Measurements from ENCODE around the gene LIPF.
"Not testable (repeated sequence)": the region's sequence is repeated elsewhere in the genome, so short reads cannot be mapped to it uniquely, and the experiment has no call there.

LIPF gene, protein sequence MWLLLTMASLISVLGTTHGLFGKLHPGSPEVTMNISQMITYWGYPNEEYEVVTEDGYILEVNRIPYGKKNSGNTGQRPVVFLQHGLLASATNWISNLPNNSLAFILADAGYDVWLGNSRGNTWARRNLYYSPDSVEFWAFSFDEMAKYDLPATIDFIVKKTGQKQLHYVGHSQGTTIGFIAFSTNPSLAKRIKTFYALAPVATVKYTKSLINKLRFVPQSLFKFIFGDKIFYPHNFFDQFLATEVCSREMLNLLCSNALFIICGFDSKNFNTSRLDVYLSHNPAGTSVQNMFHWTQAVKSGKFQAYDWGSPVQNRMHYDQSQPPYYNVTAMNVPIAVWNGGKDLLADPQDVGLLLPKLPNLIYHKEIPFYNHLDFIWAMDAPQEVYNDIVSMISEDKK

GRCh38 chr10:88664142-88664541 lies at the start of gene LIPF:
Gene LIPF (plus strand): TSS chr10:88664442. CDS start chr10:88667298, 2,856 bp downstream.
- no peak for DNase-seq (ENCODE audit: low spot score)

GRCh38 chr10:88616250-88616977 lies 47.8 kb upstream of the LIPF start:
- no peak for DNase-seq (ENCODE audit: low spot score)

- no peak for DNase-seq (ENCODE audit: low spot score)
Measured at GRCh38 chr10:88617772-88618300, 46.4 kb upstream of the LIPF start.

- no peak for DNase-seq (ENCODE audit: low spot score)
Measured at GRCh38 chr10:88618496-88618895, 45.7 kb upstream of the LIPF start.

GRCh38 chr10:88620441-88620840 lies 43.8 kb upstream of the LIPF start:
- no peak for DNase-seq (ENCODE audit: low spot score)

DNA sequence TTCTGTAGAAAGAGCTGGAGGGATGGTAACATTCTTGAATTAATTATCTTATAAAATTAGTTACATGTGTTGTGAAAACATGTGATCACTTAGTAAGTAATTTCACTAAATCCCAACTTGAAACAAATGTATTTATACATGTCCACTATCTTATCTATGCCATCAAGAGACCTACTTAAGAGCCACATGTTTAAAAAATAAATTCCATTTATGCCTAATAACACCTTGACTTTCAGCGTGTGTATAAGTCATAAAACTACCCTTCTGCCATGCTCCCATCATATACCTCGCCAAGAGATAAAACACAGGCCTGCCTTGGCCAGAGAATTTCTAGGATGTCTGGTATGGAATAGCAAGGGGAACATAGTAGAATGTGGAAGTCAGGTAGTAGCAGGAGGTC lies 40.4 kb upstream of the LIPF start:
- DNase-seq (ENCODE audit: low spot score), result no peak

DNA sequence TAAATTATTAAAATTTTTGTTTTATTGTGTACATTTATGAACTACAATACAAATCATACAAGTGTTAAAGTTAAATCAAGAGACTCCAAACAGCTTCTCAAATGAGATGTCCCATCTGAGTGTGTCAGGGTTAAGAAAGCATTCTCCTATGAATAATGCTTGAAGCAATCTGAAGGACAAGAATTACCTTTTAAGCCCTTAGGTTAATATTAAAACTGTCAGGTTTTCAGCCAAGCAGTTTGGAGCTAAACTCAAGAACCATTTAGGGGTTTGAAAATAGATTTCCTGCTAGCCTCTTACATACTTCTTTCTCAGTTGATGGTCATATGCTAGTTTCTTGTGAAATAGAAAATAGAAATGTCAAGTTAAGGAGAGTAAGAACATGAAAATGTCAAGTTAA lies 39.4 kb upstream of the LIPF start:
- DNase-seq (ENCODE audit: low spot score), result no peak

GRCh38 chr10:88640186-88640585 lies 24.1 kb upstream of the LIPF start:
- no peak for DNase-seq (ENCODE audit: low spot score)

DNA sequence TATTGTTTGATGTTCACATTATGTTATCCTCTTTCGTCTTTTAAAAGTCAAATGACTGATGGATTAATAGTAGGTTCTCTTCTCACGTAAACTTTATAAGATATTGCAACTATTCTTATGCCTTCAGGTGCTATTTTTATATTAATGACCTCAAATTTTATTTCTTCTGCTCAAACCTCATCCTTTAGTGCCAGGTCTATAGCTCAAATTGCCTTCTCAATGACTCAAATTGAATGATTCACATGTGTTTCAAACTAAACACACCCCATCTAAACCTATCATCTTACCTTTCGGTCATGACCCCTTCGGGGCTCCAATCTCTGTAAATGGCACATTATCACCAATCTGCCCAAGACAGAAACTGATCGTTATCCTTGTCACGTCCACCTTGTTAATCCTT lies 22.0 kb upstream of the LIPF start:
- DNase-seq (ENCODE audit: low spot score), result no peak

- no peak for DNase-seq (ENCODE audit: low spot score)
Measured at GRCh38 chr10:88642963-88643362, 21.3 kb upstream of the LIPF start.

- no peak for DNase-seq (ENCODE audit: low spot score)
Measured at GRCh38 chr10:88647061-88647615, 17.1 kb upstream of the LIPF start.

- DNase-seq (ENCODE audit: low spot score), result no peak
Measured at GRCh38 chr10:88651101-88651551, 13.1 kb upstream of the LIPF start.

- DNase-seq (ENCODE audit: low spot score), result no peak
Measured at GRCh38 chr10:88652616-88653015, 11.6 kb upstream of the LIPF start.

GRCh38 chr10:88657901-88658300 lies 6.3 kb upstream of the LIPF start:
- DNase-seq (ENCODE audit: low spot score), result no peak

DNA sequence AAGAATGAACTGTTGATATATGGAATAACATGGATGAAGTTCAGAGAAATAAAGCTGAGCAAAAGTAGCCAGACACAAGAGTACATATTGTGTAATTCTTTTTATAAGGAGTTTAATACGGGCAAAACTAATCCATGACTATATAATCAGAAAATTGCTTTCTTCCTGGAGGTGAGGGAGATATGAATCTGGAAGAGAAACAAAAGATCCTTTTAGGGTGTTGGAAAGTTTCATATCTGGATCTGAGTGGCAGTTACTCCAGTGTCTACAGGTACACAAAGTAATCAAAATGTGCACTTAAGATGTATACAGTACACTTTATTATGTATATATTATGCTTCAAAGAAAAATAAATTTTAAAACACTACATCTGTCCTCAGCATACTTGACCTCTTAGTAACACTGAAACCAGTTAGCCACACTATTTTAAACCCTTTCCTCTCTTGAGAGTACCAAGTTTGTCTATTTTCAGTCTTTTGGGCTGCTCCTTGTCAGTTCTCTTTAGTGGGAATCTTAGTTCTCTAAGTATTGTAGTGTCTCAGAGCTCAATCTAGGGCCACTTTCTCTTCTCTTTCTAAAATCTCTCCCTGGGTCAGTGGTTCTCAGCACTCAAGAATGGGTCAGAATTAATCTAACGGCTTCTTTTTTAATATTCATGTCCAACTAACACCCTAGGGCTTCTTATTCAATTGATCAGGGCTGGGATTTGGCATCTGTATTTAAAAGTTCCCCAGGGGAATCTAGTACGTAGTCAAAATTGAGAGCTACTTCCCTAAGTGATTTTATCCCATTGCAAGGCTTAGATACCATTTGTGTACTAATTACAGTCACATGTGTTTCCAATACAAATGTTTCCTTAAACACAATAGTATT lies 4.3 kb upstream of the LIPF start:
- no peak for DNase-seq (ENCODE audit: low spot score)

DNA sequence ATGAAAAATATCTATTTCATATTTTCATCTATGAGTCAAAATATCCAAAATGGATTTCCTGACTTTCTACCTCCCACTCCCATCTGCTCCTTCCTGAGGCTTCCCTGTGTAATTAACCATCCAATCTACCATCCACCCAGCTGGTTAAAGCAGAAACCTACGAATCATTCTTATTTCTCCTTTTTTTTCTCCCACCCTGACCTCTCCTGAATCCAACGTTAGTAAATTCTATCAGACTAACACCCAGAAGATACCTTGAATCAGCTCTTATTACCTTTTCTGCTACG lies 3.7 kb upstream of the LIPF start:
- no peak for DNase-seq (ENCODE audit: low spot score)

DNA sequence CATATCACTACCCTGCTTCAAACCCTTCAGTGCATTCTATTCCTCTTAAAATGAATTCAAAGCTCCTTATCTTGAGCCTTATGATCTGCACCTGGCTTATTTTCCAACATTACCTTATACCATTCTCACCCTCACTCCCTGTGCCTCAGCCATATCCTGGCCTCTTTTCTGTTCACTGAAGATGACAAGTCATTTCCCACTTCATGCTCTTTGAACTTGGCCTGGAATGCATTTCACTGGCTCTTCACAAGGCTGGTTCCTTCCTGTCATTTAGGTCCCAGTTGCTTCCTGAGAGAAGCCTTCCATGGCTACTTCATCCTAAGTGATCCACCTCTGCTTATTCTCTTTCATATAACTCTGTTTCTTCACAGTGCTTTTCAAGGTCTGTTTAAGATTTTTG lies 3.2 kb upstream of the LIPF start:
- no peak for DNase-seq (ENCODE audit: low spot score)

- no peak for DNase-seq (ENCODE audit: low spot score)
Measured at GRCh38 chr10:88661577-88661976, 2.7 kb upstream of the LIPF start.

DNA sequence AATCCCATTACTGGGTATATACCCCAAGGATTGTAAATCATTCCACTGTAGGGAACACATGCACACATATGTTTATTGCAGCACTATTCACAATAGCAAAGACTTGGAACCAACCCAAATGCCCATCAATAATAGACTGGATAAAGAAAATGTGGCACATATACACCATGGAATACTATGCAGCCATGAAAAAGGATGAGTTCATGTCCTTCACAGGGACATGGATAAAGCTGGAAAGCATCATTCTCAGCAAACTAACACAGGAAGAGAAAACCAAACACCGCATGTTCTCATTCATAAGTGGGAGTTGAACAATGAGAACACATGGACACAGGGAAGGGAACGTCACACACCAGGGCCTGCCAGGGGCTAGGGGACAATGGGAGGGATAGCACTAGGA lies 1.1 kb upstream of the LIPF start:
- not testable (repeated sequence) for DNase-seq (ENCODE audit: low spot score)

GRCh38 chr10:88668465-88668864 lies 4.2 kb downstream of the LIPF start:
- DNase-seq (ENCODE audit: low spot score), result no peak

GRCh38 chr10:88670497-88670896 lies 6.3 kb downstream of the LIPF start:
- DNase-seq (ENCODE audit: low spot score), result no peak

GRCh38 chr10:88672041-88672440 lies 7.8 kb downstream of the LIPF start:
- DNase-seq (ENCODE audit: low spot score), result no peak
